ENCODE data around the gene RRP15.
"Not testable (repeated sequence)": the region's sequence is repeated elsewhere in the genome, so short reads cannot be mapped to it uniquely, and the experiment has no call there.

RRP15 gene

GRCh38 chr1:218315638-218316037, 30.5 kb downstream of the RRP15 start:
- FAIRE-seq (peak; percentile 53), DNase-seq (ENCODE audit: insufficient read length, low spot score) (no peak)

GRCh38 chr1:218317061-218317460, 32.0 kb downstream of the RRP15 start:
- DNase-seq (ENCODE audit: insufficient read length, low spot score) = no peak
- FAIRE-seq = peak; percentile 90

More at GRCh38 chr1:218315638-218316037, 30.5 kb downstream of the RRP15 start:
- no peak for TF ChIP-seq CTCF (IDR thresholded peaks at IDR 0.05; ENCODE audit: insufficient read depth, missing control alignments)

DNA sequence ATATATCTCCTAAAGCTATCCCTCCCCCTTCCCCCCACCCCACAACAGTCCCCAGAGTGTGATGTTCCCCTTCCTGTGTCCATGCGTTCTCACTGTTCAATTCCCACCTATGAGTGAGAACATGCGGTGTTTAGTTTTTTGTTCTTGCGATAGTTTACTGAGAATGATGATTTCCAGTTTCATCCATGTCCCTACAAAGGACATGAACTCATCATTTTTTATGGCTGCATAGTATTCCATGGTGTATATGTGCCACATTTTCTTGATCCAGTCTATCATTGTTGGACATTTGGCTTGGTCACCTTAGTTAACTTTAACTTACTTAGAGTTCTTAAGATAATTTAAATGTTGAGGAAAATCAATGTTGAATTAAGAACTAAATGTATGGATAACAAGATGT, 35.1 kb downstream of the RRP15 start:
- not testable (repeated sequence) for DNase-seq (ENCODE audit: insufficient read length, low spot score)

More at GRCh38 chr1:218317061-218317460, 32.0 kb downstream of the RRP15 start:
- no peak for TF ChIP-seq CTCF (IDR thresholded peaks at IDR 0.05; ENCODE audit: insufficient read depth, missing control alignments)

DNA sequence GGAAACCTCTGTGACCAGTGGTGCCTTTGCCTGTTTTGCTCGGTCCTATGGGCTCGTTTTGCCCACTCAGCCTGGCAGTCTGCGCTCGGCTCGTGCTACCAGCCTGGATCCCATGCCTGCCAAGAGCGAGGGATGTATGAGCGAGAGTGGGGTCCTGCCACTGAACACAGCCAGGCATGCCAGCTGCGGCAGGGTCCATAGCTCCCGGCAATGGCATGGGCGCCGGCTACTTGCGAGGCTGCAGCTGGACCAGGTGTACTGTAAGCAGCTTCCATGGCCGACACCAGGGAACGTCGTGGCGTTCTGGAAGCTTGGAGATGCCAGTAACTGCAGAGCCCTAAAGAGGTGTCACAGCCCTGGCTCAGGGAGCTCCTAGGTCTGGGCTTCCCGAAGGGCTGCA, 37.7 kb downstream of the RRP15 start:
- no peak for FAIRE-seq

More for the DNA sequence above, 35.1 kb downstream of the RRP15 start:
- FAIRE-seq = not testable (repeated sequence)

DNA sequence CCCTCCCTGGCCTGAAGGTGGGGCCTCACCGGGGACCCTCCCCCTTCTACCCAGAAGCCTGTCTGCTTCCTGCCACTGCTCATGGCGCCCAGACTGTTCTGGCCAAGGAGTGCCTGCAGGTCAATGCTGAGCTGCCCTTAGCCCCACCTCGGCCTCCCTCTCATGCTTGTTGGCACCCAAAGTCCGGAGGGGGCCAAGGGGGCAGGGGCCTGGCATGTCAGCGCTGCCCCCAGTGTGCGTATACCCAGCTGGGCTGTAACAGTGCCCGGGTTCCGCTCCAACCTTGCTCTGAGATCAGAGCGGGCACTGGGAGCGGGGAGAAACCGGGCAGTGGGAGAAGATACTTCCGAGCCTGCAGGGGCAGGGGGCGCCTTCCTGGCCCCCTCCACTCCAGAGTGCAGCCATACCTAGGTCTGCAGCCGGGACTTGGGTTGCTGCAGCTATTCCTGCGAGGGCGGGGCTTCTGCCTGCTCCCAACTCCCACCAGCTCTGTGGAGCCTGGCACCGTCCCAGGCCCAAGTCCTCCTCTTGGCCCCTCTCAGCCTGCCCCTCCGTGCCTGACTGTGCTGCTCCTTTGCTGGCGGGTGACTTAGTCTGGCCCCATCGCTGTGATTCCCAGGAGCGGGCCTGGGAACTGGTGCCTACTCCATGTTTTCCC, 38.6 kb downstream of the RRP15 start:
- FAIRE-seq = no peak
- no peak for TF ChIP-seq CTCF (IDR thresholded peaks at IDR 0.05; ENCODE audit: insufficient read depth, missing control alignments)
- no peak for DNase-seq (ENCODE audit: insufficient read length, low spot score)

More for the DNA sequence above, 37.7 kb downstream of the RRP15 start:
- DNase-seq (ENCODE audit: insufficient read length, low spot score) = no peak
- no peak for TF ChIP-seq CTCF (IDR thresholded peaks at IDR 0.05; ENCODE audit: insufficient read depth, missing control alignments)

DNA sequence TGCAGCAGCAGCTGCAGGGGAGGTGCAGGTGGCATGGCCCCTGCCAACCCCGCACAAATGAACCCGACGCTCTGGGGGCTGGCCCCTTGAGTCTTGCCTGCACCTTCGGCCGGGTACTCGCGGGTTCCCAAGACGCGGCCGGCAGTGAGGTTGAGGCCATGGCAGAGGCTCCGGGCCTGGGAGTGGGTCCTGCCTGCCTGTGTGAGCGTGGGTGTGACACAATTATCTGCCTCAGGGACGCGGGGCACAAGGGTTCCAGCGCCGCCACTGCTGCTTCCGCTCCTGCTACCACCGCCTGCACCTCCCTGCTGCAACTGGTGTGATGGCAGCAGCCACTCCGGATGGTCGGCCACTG, 39.1 kb downstream of the RRP15 start:
- TF ChIP-seq CTCF (IDR thresholded peaks at IDR 0.05; ENCODE audit: insufficient read depth, missing control alignments) = no peak
- no peak for DNase-seq (ENCODE audit: insufficient read length, low spot score)
- no peak for FAIRE-seq

- DNase-seq (ENCODE audit: insufficient read length, low spot score) = no peak
- TF ChIP-seq CTCF (IDR thresholded peaks at IDR 0.05; ENCODE audit: insufficient read depth, missing control alignments) = no peak
Observed at GRCh38 chr1:218328769-218329168, 43.7 kb downstream of the RRP15 start.

More at GRCh38 chr1:218328769-218329168, 43.7 kb downstream of the RRP15 start:
- FAIRE-seq = no peak
